Glutamatergic neuron (in vitro differentiated cells): Measurements from ENCODE around the gene CKAP4. TPM values are rescaled to one million over a fixed set of nuclear protein-coding genes. Genes with fewer than 3 reads are reported as not detected.

Experiments
- DNase-seq: peaks from one replicate; pipeline ENCODE4 v3.0.0; 2022
- H3K27ac Mint-ChIP-seq: one replicate; pipeline ENCODE4 v1.8.0; 2020; ENCODE audit warnings: mild to moderate bottlenecking, mixed read lengths, inconsistent platforms; ENCODE audit not compliant: unreplicated experiment
- H3K27me3 Mint-ChIP-seq: one replicate; pipeline ENCODE4 v1.8.0; 2020; ENCODE audit warnings: mild to moderate bottlenecking, moderate library complexity, mixed read lengths, inconsistent platforms; ENCODE audit not compliant: unreplicated experiment
- H3K36me3 Mint-ChIP-seq: one replicate; pipeline ENCODE4 v1.8.0; 2020; ENCODE audit warnings: mild to moderate bottlenecking, mixed read lengths, inconsistent platforms; ENCODE audit not compliant: unreplicated experiment
- H3K4me1 Mint-ChIP-seq: one replicate; pipeline ENCODE4 v1.8.0; 2020; ENCODE audit warnings: mild to moderate bottlenecking, low read depth, mixed read lengths, inconsistent platforms; ENCODE audit not compliant: unreplicated experiment
- H3K4me3 Mint-ChIP-seq: one replicate; pipeline ENCODE4 v1.8.0; 2020; ENCODE audit warnings: mild to moderate bottlenecking, mixed read lengths, inconsistent platforms; ENCODE audit not compliant: unreplicated experiment
- H3K9me3 Mint-ChIP-seq: one replicate; pipeline ENCODE4 v1.8.0; 2020; ENCODE audit warnings: mild to moderate bottlenecking, moderate library complexity, mixed read lengths, inconsistent platforms; ENCODE audit not compliant: unreplicated experiment
- total RNA-seq: library from RNA; stranded (reverse); fragmentation: NEBNext Ultra II Directional; extraction: Animal tissue kit (Norgen Biotek cat#: 25700); gene quantifications from one replicate; pipeline ENCODE4 v1.2.1, GENCODE V29; 2021; ENCODE audit not compliant: unreplicated experiment
- TF ChIP-seq, protein P1 (sequence below): fragments of 200-600 bp; sonication (generic); IDR thresholded peaks from one replicate; pipeline ENCODE4 v1.5.0; 2021; ENCODE audit not compliant: partially characterized antibody, unreplicated experiment

The CKAP4 gene
- total RNA-seq, 1 donor from 2014 or later = 87.0 TPM

- TF ChIP-seq, protein P1, sequence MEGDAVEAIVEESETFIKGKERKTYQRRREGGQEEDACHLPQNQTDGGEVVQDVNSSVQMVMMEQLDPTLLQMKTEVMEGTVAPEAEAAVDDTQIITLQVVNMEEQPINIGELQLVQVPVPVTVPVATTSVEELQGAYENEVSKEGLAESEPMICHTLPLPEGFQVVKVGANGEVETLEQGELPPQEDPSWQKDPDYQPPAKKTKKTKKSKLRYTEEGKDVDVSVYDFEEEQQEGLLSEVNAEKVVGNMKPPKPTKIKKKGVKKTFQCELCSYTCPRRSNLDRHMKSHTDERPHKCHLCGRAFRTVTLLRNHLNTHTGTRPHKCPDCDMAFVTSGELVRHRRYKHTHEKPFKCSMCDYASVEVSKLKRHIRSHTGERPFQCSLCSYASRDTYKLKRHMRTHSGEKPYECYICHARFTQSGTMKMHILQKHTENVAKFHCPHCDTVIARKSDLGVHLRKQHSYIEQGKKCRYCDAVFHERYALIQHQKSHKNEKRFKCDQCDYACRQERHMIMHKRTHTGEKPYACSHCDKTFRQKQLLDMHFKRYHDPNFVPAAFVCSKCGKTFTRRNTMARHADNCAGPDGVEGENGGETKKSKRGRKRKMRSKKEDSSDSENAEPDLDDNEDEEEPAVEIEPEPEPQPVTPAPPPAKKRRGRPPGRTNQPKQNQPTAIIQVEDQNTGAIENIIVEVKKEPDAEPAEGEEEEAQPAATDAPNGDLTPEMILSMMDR = no peak
- no peak overlapping the region for H3K27ac Mint-ChIP-seq
Observed at GRCh38 chr12:106197906-106198623, 49.8 kb downstream of the CKAP4 start.

GRCh38 chr12:106195621-106196027, 52.2 kb downstream of the CKAP4 start:
- H3K9me3 Mint-ChIP-seq = peaks cover 7% of the 10 kb centered on the region
- peaks cover 5% of the 10 kb centered on the region for H3K27me3 Mint-ChIP-seq
- peaks cover 8% of the 10 kb centered on the region for H3K4me1 Mint-ChIP-seq
- H3K4me3 Mint-ChIP-seq = no peak overlapping the region
- H3K27ac Mint-ChIP-seq = no peak overlapping the region
- TF ChIP-seq, protein P1 = no peak
- DNase-seq = no peak
- no peaks in the 10 kb centered on the region for H3K36me3 Mint-ChIP-seq

More at GRCh38 chr12:106197906-106198623, 49.8 kb downstream of the CKAP4 start:
- Mint-ChIP-seq H3K27me3 (peaks cover 3% of the 10 kb centered on the region), H3K9me3 (peaks cover 5% of the 10 kb centered on the region), H3K4me3 (no peak overlapping the region), H3K36me3 (no peaks in the 10 kb centered on the region), H3K4me1 (peaks cover 8% of the 10 kb centered on the region)
- no peak for DNase-seq

GRCh38 chr12:106194351-106194750, 53.5 kb downstream of the CKAP4 start:
- peaks cover 11% of the 10 kb centered on the region for H3K4me1 Mint-ChIP-seq
- no peak overlapping the region for H3K27ac Mint-ChIP-seq
- H3K9me3 Mint-ChIP-seq = peaks cover 7% of the 10 kb centered on the region
- no peaks in the 10 kb centered on the region for H3K36me3 Mint-ChIP-seq
- peaks cover 5% of the 10 kb centered on the region for H3K27me3 Mint-ChIP-seq
- no peak overlapping the region for H3K4me3 Mint-ChIP-seq
- no peak for DNase-seq
- TF ChIP-seq, protein P1 = no peak

- DNase-seq = no peak
- H3K27ac Mint-ChIP-seq = no peak overlapping the region
- H3K4me3 Mint-ChIP-seq = no peak overlapping the region
- peaks cover 5% of the 10 kb centered on the region for H3K27me3 Mint-ChIP-seq
- no peaks in the 10 kb centered on the region for H3K36me3 Mint-ChIP-seq
- peaks cover 7% of the 10 kb centered on the region for H3K9me3 Mint-ChIP-seq
- peaks cover 15% of the 10 kb centered on the region for H3K4me1 Mint-ChIP-seq
- TF ChIP-seq, protein P1 = no peak
Observed at GRCh38 chr12:106193394-106194215, 54.2 kb downstream of the CKAP4 start.
